Measurements from ENCODE around the gene PFDN6. TPM values are rescaled to one million over a fixed set of nuclear protein-coding genes. Genes with fewer than 3 reads are reported as not detected.
A peak's percentile ranks its signal among the peaks of the same experiment; 100 is the strongest.
"Not testable (repeated sequence)": the region's sequence is repeated elsewhere in the genome, so short reads cannot be mapped to it uniquely, and the experiment has no call there.

PFDN6 gene
- total and polyA plus RNA-seq, 3 donors from 2014 or later: 45.5 to 123 (median 56.2) TPM

DNA sequence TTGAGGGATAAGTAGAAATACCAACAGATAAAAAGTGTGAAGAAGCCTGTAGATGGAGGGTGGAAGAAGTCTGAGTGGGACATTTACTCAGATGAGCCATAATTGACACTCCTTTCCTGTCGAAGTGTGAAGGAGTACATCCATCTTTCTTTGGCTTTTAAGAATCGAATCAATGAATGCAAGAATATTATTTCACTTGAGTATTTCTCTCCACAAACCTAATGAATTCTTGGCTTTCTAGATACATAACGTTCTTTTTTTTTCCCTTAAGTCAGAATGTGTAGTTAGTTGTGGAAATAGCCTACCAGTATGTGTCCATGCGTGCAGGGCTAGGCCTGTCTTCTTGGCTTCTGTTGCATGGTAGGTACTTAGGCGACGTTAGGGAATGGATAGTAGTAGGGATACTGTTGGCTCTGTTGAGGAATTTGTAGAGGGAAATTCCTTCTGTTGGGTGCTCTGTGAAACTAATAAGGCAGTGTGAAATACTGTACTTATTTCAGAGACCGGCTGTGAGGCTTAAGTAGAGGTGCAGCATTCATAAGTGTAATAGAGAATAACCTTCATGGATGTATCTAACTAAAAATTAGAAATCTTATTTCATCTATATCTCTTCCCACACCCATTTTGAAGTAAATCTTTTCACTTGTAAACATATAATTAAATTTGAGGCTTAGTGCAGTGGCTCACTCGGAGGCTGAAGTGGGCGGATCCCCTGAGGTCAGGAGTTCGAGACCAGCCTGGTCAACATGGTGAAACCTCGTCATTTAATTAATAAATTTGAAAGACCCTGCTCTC lies 16.1 kb upstream of the PFDN6 start:
- no peak overlapping the region for H3K27ac ChIP-seq
- no peak for TF ChIP-seq POLR2A (IDR thresholded peaks at IDR 0.05)
- TF ChIP-seq, protein P1, sequence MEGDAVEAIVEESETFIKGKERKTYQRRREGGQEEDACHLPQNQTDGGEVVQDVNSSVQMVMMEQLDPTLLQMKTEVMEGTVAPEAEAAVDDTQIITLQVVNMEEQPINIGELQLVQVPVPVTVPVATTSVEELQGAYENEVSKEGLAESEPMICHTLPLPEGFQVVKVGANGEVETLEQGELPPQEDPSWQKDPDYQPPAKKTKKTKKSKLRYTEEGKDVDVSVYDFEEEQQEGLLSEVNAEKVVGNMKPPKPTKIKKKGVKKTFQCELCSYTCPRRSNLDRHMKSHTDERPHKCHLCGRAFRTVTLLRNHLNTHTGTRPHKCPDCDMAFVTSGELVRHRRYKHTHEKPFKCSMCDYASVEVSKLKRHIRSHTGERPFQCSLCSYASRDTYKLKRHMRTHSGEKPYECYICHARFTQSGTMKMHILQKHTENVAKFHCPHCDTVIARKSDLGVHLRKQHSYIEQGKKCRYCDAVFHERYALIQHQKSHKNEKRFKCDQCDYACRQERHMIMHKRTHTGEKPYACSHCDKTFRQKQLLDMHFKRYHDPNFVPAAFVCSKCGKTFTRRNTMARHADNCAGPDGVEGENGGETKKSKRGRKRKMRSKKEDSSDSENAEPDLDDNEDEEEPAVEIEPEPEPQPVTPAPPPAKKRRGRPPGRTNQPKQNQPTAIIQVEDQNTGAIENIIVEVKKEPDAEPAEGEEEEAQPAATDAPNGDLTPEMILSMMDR (IDR thresholded peaks at IDR 0.05): no peak
- intact Hi-C loops (cut with DNase I; ENCODE audit: low total_unique reads): loop anchor here (2.0 kb wide), 1 partner anchor 15 kb away; the partner anchor contains the start of genes PFDN6 and WDR46
- peaks cover 32% of the 10 kb centered on the region for H3K4me1 ChIP-seq
- no peaks in the 10 kb centered on the region for H3K36me3 ChIP-seq (ENCODE audit: low read depth, missing control alignments)
- H3K27me3 ChIP-seq: no peaks in the 10 kb centered on the region
- 64 to 69% methylated on average over 11 of the region's 11 CpGs for WGBS, 2 donors
- no peak for DNase-seq
- no peak overlapping the region for H3K4me3 ChIP-seq
- no peaks in the 10 kb centered on the region for H3K9me3 ChIP-seq

DNA sequence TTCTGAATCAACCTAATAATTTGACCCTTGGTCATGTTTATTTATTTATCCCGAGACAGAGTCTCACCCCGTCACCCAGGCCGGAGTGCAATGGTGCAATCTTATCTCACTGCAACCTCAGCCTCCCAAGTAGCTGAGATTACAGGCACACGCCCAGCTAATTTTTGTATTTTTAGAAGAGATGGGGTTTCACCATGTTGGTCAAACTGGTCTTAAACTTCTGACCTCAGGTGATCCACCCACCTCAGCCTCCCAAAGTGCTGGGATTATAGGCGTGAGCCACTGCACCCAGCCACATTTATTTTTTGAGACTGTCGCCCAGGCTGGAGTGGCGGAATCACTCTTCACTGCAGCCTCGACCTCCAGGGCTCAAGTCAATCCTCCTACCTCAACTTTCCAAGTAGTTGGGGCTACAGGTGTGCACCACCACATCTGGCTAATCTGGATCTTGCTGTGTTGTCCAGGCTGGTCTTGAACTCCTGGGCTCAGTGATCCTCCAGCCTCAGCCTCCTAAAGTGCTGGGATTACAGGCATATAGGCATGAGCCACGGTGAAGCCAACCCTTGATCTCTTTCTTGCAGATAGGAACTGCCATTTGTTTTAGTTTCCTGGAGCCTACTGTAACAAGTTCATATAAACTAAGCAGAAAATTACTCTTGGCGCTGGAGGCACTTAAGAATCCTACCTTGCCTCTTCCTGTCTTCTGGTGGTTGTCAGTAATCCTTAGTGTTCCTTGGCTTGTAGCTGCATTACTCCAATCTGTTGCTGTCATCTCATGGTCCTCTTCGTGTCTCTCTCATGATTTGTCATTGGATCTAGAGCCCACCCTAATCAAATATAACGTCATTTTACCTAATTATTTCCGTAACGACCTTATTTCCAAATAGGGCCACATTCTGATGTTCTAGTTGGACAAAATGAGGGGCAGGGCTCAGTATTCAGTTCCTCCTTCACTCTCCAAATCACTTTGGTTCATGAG lies 15.2 kb upstream of the PFDN6 start:
- Histone ChIP-seq H3K4me1 (peaks cover 32% of the 10 kb centered on the region), H3K27ac (no peak overlapping the region), H3K36me3 (ENCODE audit: low read depth, missing control alignments) (no peaks in the 10 kb centered on the region), H3K9me3 (no peaks in the 10 kb centered on the region), H3K27me3 (no peaks in the 10 kb centered on the region), H3K4me3 (no peak overlapping the region)
- intact Hi-C loops (cut with DNase I; ENCODE audit: low total_unique reads): loop anchor here (2.0 kb wide), 1 partner anchor 15 kb away; the partner anchor contains the start of genes PFDN6 and WDR46
- TF ChIP-seq POLR2A (IDR thresholded peaks at IDR 0.05): no peak
- TF ChIP-seq, protein P1 (IDR thresholded peaks at IDR 0.05): no peak
- WGBS, 2 donors: 69 to 71% methylated on average over 14 of the region's 14 CpGs
- no peak for DNase-seq

DNA sequence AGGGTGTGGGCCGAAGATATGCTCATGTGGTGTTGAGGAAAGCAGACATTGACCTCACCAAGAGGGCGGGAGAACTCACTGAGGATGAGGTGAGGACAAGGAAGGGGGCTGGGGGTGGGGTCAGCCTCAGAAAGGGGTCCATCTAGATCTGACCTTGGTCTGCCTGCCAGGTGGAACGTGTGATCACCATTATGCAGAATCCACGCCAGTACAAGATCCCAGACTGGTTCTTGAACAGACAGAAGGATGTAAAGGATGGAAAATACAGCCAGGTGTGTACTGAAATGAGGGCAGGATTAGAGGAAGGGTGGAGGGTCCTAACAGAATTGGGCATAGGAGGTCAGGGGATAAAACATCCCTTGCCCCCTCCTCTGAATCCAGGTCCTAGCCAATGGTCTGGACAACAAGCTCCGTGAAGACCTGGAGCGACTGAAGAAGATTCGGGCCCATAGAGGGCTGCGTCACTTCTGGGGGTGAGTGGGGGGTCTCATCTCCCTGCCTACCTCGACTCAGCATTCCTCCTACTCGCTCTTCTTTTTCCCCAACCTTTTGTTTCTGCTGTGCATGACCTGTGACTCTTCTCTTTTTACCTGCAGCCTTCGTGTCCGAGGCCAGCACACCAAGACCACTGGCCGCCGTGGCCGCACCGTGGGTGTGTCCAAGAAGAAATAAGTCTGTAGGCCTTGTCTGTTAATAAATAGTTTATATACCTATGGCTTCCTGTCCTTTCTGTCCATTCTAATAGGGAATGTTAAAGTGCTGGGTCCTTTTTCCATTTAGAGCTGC lies 13.4 kb upstream of the PFDN6 start:
- DNase-seq; intact Hi-C loops (cut with DNase I; ENCODE audit: low total_unique reads); H3K36me3 ChIP-seq (ENCODE audit: low read depth, missing control alignments); H3K27me3 ChIP-seq; H3K4me3 ChIP-seq; H3K9me3 ChIP-seq: not testable (repeated sequence)
- Histone ChIP-seq H3K4me1 (peaks cover 27% of the 10 kb centered on the region), H3K27ac (peak overlapping the region; percentile 79 to 87)
- WGBS, 2 donors: 62 to 72% methylated on average over 16 of the region's 16 CpGs

DNA sequence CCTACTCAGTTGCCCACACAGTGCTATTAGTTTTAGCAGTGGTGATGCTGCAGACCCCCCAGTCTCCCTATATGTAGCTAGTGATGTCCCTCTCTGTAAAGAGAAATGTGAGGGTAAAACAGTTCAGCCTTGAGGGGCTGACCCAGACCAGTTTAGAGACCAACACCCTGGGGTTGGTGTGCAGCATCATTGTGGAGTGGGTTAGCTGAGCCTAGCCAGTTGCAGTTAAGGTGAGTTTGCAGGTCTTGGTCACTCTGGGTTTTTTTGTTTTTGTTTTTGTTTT lies 12.9 kb upstream of the PFDN6 start:
- Histone ChIP-seq H3K27me3 (no peaks in the 10 kb centered on the region), H3K4me3 (peak overlapping the region; percentile 60 to 81), H3K36me3 (ENCODE audit: low read depth, missing control alignments) (no peaks in the 10 kb centered on the region), H3K27ac (peak overlapping the region; percentile 79 to 87), H3K4me1 (peaks cover 27% of the 10 kb centered on the region), H3K9me3 (no peaks in the 10 kb centered on the region)
- DNase-seq: no peak
- no peak for TF ChIP-seq POLR2A (IDR thresholded peaks at IDR 0.05)
- TF ChIP-seq, protein P1 (IDR thresholded peaks at IDR 0.05): no peak
- intact Hi-C loops (cut with DNase I; ENCODE audit: low total_unique reads): no loop called here

Measured in testis (tissue), 3 donors.